Right renal cortex interstitium (tissue), 3 donors: ENCODE data around the gene C1orf105. TPM values are rescaled to one million over a fixed set of nuclear protein-coding genes. Genes with fewer than 3 reads are reported as not detected.
"Not testable (repeated sequence)": the region's sequence is repeated elsewhere in the genome, so short reads cannot be mapped to it uniquely, and the experiment has no call there.

ENCODE experiments used
- DNase-seq, 3 donors: peaks; one replicate each; pipeline ENCODE4 v3.0.0-alpha.2; 2013; ENCODE audit warnings: low read depth in 3 of 3, low spot score in 2 of 3
- polyA plus RNA-seq, 3 donors: library from polyadenylated mRNA; unstranded; fragments of 120-200 nt; gene quantifications; one replicate each; pipeline ENCODE4 v1.2.1, GENCODE V29; 2013; ENCODE audit not compliant: insufficient read length in 3 of 3

C1orf105 gene
- polyA plus RNA-seq, result under 1 TPM in 1 of 3 donors, not detected in 2; 0.28 TPM

- DNase-seq, result no peak
Measured at GRCh38 chr1:172420385-172420784, at the start of gene C1orf105. Gene C1orf105 (plus strand): TSS chr1:172420685. CDS start chr1:172420886, 201 bp downstream.

- not testable (repeated sequence) for DNase-seq
Measured at GRCh38 chr1:172371646-172372045, 48.8 kb upstream of the C1orf105 start.

GRCh38 chr1:172373864-172374263 lies 46.6 kb upstream of the C1orf105 start:
- DNase-seq, result no peak

- DNase-seq, result no peak
Measured at GRCh38 chr1:172375211-172375631, 45.3 kb upstream of the C1orf105 start.

- no peak for DNase-seq
Measured at GRCh38 chr1:172376431-172376830, 44.1 kb upstream of the C1orf105 start.

- DNase-seq, result no peak
Measured at GRCh38 chr1:172377565-172377964, 42.9 kb upstream of the C1orf105 start.

- DNase-seq, result no peak
Measured at GRCh38 chr1:172378109-172378760, 42.2 kb upstream of the C1orf105 start.

GRCh38 chr1:172380441-172381244 lies 39.8 kb upstream of the C1orf105 start:
- no peak for DNase-seq

GRCh38 chr1:172381946-172382345 lies 38.5 kb upstream of the C1orf105 start:
- DNase-seq, result no peak

GRCh38 chr1:172382406-172382805 lies 38.1 kb upstream of the C1orf105 start:
- DNase-seq, result no peak

GRCh38 chr1:172382990-172383389 lies 37.5 kb upstream of the C1orf105 start:
- no peak for DNase-seq

- DNase-seq, result no peak
Measured at GRCh38 chr1:172383536-172383935, 36.9 kb upstream of the C1orf105 start.

- DNase-seq, result no peak
Measured at GRCh38 chr1:172384656-172385055, 35.8 kb upstream of the C1orf105 start.

- no peak for DNase-seq
Measured at GRCh38 chr1:172386046-172386445, 34.4 kb upstream of the C1orf105 start.

- DNase-seq, result no peak
Measured at GRCh38 chr1:172388490-172388889, 32.0 kb upstream of the C1orf105 start.

- no peak for DNase-seq
Measured at GRCh38 chr1:172390301-172390682, 30.2 kb upstream of the C1orf105 start.

- no peak for DNase-seq
Measured at GRCh38 chr1:172390683-172391551, 29.6 kb upstream of the C1orf105 start.

- no peak for DNase-seq
Measured at GRCh38 chr1:172391976-172392375, 28.5 kb upstream of the C1orf105 start.

- no peak for DNase-seq
Measured at GRCh38 chr1:172393354-172393753, 27.1 kb upstream of the C1orf105 start.

- DNase-seq, result no peak
Measured at GRCh38 chr1:172394141-172394751, 26.2 kb upstream of the C1orf105 start.

GRCh38 chr1:172394811-172395210 lies 25.7 kb upstream of the C1orf105 start:
- no peak for DNase-seq
